NCI-H2029 treated with DMSO at 0.1 percent for 48 hours (cell line): ENCODE measurements around the gene SSC4D.
A peak's percentile ranks its signal among the peaks of the same experiment; 100 is the strongest.
"Not testable (repeated sequence)": the region's sequence is repeated elsewhere in the genome, so short reads cannot be mapped to it uniquely, and the experiment has no call there.

Experiments used
- DNase-seq: peaks from one replicate; lab custom pipeline; 2025; lab: John Stamatoyannopoulos, UW

Gene SSC4D

DNA sequence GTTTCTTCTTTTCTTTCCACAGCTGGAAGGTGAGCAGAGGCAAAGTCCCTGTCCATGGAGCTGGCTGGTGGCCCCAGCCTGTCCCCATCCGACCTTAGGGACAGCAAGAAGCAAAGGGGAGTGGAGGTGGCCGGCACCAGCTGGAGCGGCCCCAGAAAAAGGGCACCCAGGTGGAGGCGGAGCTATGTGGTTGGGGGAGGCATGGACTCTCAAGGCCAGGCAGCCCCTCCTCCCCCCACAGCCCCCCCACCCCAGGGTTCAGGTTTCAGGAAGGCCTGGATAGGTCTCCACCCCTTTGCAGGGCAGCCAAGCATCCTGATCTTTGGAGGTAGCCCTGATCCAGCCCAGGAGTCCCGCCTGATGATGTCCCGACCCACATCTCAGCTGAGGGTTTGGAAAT lies at the start of gene SSC4D:
Gene SSC4D, minus strand, starts transcription at position 161 of the 400 bp plus-strand sequence. CDS start 5,258 bp downstream, outside the sequence.
- no peak for DNase-seq

DNA sequence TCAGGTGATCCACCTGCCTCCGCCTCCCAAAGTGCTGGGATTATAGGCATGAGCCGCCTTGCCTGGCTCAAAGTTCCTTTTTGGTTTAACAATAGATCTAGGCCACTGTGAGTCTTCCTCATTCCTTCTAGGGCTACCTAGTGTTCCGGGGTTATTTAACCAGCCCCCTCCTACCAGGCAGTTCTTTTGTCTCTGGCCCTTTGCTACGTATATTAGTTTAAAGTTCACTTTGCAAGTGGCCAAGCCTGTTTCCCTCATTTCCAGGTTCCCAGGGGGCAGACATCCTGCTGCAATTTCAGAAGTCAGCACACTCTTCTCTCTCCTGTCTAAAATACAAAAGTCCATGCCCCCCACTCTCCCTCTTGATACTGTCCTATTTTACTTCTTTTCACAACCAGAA lies 49.0 kb upstream of the SSC4D start:
- DNase-seq: not testable (repeated sequence)

DNA sequence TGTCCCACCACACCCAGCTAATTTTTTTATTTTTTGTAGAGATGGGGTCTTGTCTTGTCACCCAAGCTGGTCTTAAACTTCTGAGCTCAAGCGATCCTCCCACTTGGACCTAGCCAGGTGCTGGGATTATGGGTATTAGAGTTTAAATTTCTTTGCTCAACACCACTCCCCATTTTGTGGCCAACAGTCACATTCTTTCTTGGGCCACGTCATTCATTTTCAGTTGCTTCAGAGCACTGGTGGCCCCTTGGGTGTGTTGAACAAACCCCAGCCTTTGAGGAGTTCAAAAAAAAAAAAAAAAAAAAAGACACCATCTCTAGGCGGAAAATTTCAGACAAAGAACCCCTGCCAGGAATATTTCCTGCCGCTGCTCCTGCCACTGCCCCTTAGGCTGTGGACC lies 47.5 kb upstream of the SSC4D start:
- not testable (repeated sequence) for DNase-seq

DNA sequence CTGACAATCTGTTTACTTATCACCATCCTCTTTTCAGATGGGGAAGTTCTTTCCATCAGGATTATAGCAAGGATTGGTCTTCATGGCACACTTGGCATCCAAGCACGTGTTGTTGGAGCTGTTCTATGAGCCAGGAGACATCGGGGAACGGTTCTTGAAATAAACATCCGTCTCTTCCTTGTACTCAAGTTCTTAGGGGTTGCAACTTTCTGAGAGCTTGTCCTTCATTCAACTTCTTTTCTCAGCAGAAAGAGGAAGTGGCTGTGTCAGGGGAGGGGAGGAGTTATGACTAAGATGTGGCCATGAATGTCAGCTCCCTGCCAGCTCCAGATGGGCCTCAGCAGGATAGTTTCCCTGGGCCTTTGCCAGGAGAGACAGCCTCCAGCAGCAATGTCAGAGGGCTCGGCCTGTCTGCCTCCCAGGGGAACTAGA lies 36.1 kb upstream of the SSC4D start:
- not testable (repeated sequence) for DNase-seq

DNA sequence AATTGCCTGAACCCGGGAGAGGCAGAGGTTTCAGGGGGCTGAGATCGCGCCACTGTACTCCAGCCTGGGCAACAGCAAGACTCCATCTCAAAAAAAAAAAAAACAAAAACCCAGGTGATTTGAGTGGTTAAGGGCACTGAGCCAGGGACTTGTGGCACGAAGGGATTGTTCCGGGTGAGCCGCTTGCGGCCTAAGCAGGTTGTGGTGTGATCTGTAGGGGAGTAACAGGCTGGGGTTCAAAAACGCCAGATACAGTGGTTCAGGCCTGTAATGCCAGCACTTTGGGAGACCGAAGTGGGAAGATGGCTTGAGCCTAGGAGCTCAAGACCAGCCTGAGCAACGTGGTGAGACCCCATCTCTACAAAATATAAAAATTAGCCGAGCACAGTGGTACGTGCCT lies 34.3 kb upstream of the SSC4D start:
- not testable (repeated sequence) for DNase-seq

DNA sequence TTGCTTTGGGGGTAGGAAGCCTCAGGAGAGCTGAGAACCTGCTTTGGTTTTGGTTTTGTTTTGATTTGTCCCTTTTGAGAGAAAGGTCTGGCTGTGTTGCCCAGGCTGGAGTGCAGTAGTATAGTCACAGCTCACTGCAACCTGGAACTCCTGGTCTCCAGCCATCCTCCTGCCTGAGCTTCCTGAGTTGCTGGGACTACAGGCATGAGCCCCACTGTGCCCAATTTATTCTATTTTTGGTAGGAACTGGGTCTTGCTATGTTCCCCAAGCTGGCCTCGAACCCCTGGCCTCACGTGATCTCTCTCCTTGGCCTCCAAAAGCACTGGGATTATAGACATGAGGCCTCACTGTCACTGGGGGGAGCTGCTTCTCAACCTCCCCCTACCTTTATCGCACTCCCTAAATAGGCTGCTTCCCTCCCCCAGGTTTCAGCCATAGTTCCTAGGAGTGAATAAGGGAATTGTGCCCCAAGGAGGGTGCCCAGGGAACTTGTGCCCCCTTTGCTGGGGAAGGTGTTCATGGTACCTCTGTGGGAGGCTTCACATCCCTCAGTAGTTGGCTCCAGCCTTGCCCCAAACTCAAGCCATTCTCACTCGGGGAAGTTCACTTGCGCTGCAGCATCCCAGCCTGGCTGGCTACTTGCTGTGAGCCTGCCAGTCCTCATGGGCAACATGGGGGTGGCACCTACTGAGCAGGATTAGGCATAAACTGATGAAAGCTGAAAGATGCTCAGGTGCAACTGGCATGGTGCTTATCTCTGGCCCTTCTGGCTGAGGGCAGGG lies 33.4 kb upstream of the SSC4D start:
- DNase-seq: not testable (repeated sequence)

DNA sequence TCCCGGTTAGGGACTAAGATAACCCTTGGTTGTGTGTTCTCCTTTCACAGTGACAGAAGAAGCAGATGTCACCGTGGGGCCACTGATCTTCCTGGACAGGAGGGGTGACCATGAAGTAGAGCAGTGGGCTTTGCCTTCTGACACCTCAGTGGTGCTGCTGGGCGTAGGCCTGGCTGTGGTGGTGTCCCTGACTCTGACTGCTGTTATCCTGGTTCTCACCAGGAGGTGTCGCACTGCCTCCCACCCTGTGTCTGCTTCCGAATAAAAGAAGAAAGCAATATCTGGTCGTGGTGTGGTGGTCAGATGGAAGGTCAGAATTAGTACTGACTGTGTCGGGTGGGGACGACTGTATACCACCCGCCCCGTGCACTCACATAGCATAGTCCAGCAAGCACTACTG lies 32.3 kb upstream of the SSC4D start:
- DNase-seq: not testable (repeated sequence)

DNA sequence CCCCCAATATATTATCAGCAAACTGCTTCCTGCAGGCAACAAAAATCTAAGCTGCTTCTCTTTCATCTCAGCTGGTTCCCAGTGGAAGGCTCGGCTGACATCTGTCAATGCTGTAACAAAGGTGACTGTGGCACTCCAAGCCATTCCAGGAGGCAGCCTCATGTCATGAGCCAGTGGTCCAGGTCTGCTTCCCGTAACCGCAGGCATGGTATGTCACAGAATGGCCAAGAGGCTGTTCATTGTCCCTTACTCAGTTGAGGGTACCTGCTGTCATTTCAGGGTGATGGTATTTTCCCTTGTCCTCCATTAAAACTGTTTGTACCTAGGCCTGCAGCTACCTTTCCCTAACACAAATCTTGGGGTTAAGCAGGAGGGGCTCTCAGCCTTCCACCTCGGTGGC lies 30.9 kb upstream of the SSC4D start:
- not testable (repeated sequence) for DNase-seq

DNA sequence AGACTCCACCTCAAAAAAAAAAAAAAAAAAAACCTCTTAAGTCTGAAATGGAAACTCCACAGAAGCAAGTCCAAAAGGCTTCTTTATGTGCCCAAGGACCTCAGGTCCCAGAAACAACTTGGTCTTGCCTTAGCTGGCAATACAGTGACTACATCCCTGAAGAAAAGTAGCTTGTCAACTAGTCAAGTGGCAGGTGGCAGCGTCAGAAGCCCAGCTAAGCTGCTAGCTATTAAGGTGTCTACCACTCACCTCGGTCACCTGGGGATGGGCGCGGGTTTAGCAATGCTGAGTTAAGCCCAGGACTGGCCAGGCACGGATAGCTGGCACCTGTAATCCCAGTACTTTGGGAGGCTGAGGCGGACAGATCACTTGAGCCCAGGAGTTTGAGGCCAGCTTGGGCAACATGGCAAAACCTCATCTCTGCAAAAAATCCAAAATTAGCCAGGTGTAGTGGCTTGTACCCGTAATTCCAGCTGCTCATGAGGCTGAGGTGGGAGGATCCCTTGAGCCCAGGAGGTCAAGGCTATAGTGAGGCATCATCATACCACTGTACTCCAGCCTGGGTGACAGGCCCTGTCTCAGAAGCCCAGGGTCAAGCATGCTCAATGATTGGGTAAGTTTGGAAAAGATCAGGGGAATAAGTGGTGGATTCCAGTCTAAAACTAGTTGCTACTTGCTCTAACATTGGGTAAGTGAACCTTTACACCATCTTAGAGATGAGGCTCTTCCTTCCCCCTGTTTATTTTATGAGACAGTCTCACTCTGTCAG lies 29.8 kb upstream of the SSC4D start:
- DNase-seq: not testable (repeated sequence)

DNA sequence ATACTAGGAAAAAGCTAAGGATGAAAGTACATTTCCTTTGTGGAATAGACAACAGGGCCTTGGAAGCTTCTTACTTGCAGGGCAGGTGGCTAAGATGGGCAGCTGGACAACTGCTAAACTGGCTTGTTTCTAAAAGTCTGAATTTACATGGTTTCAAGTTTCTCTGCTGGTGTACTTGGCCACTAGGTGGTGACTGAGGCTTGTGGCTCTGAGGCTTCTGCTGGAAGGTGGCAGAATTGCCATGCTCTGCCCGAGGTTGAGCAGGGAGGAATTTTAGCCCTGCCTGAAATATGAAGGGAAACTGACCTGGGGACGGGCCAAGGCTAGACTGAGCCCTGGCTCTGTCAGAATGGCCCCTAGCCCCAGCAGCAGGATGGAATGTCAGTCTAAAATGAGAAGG lies 28.4 kb upstream of the SSC4D start:
- DNase-seq: peak; percentile 55

DNA sequence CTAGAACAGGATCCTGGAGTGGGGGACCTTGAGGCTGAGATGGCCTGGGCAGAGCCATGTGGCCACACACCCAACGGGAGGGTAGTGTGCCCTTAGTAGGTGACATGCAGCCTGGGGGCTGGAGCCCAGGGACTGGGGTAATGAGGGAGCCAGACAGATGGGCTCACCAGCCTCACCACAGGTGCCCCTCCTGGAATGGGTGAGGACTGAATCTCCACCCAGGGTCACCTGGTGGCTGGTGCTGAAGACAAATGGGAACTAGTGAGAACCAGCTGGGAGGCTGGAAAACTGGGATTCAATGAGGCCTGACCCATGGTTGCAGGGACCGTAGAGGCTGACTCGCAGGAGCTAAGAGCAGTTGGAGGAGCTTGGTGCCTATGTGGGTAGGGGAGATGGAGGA lies 21.3 kb upstream of the SSC4D start:
- DNase-seq: no peak

DNA sequence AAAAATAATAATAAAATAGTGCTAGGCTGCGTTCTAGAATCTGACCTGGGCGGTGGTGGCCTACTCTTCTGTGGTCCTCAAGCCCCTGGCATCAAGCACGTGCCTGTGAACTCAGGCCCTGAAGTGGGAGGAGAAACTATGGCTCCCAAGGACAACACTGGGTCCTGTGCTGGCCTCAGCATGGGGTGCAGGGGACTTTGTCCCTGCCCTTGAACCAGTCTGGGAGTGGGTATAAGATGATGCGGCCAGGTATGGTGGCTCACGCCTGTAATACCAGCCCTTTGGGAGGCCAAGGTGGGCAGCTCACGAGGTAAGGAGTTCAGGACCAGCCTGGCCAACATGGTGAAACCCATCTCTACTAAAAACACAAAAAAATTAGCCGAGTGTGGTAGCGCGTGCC lies 20.7 kb upstream of the SSC4D start:
- DNase-seq: no peak

DNA sequence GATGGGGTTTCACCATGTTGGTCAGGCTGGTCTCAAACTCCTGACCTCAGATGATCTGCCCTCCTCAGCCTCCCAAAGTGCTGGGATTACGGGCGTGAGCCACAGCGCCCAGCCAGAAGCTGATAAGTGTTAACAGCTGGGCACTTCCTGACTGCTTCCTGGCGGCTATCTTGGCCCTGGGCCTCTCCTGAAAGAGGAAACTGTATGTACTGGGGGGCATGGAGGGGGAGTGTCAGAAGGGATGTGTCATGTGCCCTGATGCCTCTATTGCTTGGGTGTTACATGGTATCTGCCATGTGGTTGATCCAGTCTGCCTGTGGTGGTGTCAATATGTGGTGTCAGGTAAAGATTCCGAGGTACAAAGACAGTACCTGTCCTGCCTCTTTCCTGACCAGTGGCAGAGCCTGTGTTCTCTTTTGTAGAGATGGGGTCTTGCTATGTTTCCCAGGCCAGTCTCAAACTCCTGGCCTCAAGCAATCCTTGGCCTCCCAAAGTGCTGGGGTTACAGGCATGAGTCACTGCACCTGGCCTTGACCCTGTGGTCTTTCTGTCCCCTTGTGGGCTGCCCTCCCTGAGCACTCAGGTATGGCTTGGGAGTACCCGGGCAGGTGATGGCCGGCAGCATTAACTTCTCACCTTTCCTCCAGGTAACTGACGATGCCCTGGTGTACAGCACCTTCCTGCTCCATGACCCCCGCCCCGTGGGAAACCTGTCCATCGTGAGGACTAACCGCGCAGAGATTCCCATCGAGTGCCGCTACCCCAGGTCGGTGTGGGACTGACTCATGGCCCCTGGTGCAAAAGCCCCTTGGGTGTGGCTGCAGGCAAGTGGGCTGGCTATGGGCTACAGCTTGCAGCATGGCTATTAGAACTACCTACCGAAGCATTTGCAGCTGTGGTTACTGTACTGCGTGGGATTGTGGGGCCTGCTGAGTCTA lies 19.6 kb upstream of the SSC4D start:
- DNase-seq: no peak

DNA sequence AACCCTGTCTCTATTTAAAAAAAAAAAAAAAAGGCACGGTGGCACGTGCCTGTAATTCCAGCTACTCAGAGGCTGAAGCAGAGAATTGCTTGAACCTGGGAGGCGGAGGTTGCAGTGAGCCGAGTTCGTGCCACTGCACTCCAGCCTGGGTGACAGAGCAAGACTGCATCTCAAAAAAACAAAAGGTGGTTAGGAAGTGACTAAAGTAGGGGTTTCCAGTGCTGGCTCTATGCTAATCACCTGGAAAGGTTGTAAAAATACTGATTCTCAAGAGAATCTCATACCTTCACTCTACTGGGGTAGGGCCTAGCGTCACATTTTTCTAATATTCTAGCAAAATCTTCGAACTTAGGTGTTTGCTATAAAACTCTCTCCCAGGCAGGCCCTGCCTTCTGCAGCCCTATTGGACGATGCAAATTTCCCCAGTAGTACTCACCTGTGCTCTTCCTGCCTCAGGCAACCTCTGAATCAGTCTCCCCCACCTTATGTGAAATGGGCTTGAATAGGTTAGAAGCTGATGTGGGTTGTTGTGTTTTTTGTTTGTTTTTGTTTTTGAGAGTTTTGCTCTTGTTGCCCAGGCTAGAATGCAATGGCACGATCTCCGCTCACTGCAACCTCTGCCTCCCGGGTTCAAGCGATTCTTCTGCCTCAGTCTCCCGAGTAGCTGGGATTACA lies 18.8 kb upstream of the SSC4D start:
- no peak for DNase-seq

DNA sequence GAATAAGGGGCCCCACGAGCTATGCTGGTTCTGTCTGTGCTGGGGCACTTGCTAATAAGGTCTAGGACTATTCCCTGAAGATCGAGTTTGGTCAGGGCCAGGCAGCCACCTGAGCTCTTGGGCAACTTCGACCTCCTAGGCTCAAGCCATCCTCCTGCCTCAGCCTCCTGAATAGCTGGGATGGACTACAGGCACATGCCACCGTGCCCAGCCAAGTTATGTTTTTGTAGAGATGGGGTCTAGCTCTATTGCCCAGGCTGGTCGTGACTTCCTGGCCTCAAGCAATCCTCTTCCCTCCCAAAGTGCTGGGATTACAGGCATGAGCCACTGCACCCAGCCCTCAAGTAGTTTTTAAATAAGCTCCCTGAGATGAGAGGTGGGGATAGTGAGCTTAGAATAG lies 18.1 kb upstream of the SSC4D start:
- no peak for DNase-seq

DNA sequence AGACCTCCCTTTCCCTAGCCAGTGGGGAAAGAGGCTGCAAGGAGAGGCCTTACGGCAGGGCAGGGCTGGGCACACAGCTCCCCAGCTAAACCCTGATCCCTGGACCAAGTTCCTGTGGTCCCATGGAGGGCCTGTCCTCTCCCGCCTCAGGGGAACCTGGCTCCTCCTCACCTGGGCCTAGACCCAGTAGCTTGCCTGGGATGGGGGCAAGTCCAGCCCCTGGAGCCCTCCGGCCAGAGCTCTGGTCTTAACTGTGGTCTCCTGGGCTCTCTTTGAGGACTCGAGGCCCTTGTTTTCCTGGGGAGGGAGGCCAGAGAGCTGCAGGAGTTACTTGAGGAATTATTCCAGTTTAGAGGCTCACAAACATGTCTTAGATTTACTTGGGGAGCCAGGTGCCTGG lies 16.7 kb upstream of the SSC4D start:
- DNase-seq: no peak

DNA sequence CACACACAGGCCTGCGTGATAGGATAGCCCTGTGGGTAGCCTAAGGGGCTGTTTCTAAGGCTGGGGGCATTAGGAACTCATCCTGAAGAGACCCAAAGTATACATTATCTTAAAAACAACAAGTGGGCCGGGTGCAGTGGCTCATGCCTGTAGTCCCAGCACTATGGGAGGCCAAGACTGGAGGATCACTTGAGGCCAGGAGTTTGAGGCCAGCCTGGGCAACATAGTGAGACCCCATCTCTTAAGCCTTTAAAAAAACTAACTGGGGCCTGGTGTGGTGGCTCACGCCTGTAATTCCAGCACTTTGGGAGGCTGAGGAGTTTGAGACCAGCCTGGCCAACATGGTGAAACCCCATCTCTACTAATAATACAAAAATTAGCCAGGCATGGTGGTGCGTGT lies 16.1 kb upstream of the SSC4D start:
- not testable (repeated sequence) for DNase-seq

DNA sequence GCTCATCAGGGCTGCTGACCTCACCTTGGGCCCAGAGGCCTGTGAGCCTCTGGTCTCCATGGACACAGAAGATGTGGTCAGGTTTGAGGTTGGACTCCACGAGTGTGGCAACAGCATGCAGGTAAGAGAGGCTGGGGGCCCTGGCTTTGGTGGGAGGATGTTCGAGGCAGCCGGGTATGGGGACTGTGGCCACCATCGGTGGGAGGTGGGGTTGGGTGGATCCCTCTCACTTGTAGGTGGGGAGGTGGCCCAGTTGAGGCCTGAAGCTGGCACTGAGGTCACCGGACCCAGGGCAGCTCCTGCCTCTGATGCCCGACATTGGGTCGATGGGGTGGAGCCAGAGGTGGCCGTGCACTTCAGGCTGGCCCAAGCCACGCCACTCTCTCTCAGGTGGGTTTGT lies 15.7 kb upstream of the SSC4D start:
- DNase-seq: no peak

DNA sequence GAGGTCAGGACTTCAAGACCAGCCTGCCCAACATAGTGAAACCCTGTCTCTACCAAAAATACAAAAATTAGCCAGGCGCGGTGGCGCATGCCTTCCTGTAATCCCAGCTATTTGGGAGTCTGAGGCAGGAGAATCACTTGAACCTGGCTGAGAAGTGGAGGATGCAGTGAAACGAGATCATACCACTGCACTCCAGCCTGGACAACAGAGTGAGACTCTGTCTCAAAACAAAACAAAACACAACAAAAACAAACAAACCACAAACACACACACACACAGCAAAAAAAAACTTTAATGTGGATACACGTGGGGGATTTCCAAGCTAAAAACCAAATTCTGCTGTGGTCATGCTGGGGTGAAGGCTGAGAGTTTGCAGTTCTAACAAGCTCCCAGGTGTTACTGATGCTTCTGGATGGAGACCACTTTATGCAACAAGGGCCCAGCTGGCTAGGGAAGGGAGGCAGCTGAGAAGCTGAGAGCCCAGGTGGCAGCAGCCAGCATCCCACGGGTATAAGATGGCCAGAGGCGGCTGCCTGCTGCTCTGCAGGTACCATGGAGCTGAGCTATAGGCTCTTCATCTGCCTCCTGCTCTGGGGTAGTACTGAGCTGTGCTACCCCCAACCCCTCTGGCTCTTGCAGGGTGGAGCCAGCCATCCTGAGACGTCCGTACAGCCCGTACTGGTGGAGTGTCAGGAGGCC lies 15.1 kb upstream of the SSC4D start, which contains the start of gene ZP3:
Gene ZP3, plus strand, starts transcription at position 538 of the 699 bp plus-strand sequence. Its CDS starts 15 bp downstream, at position 553.
- DNase-seq: no peak

DNA sequence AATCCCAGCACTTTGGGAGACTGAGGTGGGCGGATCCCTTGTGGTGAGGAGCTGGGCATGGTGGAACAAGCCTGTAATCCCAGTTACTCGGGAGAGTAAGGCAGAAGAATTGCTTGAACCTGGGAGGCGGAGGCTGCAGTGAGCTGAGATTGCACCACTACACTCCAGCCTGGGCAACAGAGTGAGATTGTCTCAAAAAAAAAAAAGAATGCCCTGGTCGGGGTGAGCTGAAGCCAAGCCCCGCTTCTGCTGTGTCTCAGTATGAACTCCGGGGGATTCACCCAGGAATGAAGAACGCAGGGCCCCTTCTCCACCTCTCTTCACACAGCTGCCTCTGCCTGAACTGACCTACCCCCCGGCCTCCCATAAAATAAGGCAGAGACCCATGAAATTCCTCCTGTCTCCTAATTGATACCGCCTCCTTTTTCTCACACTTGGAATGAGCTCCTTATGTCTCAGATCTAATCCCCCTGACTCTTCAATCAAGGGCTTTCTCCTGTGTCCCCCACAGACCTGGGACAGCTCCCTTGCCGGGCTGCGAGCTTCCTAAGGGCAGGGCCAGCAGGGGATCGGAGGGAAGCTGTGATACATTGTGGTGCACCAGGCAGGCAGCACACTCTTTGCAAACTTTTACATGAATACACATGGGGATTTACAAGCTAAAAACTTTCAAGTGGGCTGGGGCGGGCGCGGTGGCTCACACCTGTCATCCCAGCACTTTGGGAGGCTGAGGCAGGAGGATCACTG lies 14.3 kb upstream of the SSC4D start:
- DNase-seq: no peak
